Natural killer cell treated with Interleukin-12 subunit alpha and Interleukin-12 subunit beta and Interleukin-15 and Interleukin-18, amount 100 ng/mL, for 72 hours (primary cell): ENCODE results near the gene ANO9. TPM values are rescaled to one million over a fixed set of nuclear protein-coding genes. Genes with fewer than 3 reads are reported as not detected.

Experiments used
- ATAC-seq, 2 donors: fragments of 150-1000 bp; cut with Tn5 transposase in 1 of 2; sonication (Bioruptor Pico), chemical (Tn5 transposase) in 1 of 2; 2 replicates each; pipeline ENCODE4 v1.10.0; 2021
- DNase-seq: peaks from one replicate; pipeline ENCODE4 v3.0.0; 2022; ENCODE audit warnings: low spot score
- H3K27ac Mint-ChIP-seq, 2 donors: 1 replicate in 1 of 2; 2 replicates in 1 of 2; pipeline ENCODE4 v1.8.0; 2022; ENCODE audit warnings: mixed read lengths in 2 of 2, mild to moderate bottlenecking in 1 of 2, moderate library complexity in 1 of 2
- H3K27me3 Mint-ChIP-seq, 2 donors: 1 replicate in 1 of 2; 2 replicates in 1 of 2; pipeline ENCODE4 v1.8.0; 2022; ENCODE audit warnings: mixed read lengths in 2 of 2
- H3K36me3 Mint-ChIP-seq: one replicate; pipeline ENCODE4 v1.8.0; 2022; ENCODE audit warnings: mixed read lengths
- H3K4me1 Mint-ChIP-seq, 2 donors: 1 replicate in 1 of 2; 2 replicates in 1 of 2; pipeline ENCODE4 v1.8.0; 2022; ENCODE audit warnings: low read depth in 2 of 2, mixed read lengths in 2 of 2, mild to moderate bottlenecking in 1 of 2
- H3K4me3 Mint-ChIP-seq: one replicate; pipeline ENCODE4 v1.8.0; 2022; ENCODE audit warnings: mixed read lengths
- H3K9me3 Mint-ChIP-seq: 2 replicates; pipeline ENCODE4 v1.8.0; 2022; ENCODE audit warnings: mixed read lengths
- total RNA-seq, 2 donors: library from RNA; stranded (reverse); gene quantifications; one replicate each; pipeline ENCODE4 v1.2.3, GENCODE V29; 2022

Gene ANO9
- total RNA-seq, 2 donors from 2014 or later, result 2.4 to 6.7 TPM

GRCh38 chr11:452203-452744 lies 10.5 kb upstream of the ANO9 start:
- Mint-ChIP-seq H3K27ac (peak overlapping the region in 1 of 2 donors; percentile 59), H3K4me1 (peaks cover 26 to 32% of the 10 kb centered on the region in 2 donors), H3K36me3 (peaks cover 11% of the 10 kb centered on the region), H3K4me3 (no peak overlapping the region), H3K9me3 (no peaks in the 10 kb centered on the region), H3K27me3 (no peaks in the 10 kb centered on the region)
- ATAC-seq (no peak), DNase-seq (peak; percentile 46)

DNA sequence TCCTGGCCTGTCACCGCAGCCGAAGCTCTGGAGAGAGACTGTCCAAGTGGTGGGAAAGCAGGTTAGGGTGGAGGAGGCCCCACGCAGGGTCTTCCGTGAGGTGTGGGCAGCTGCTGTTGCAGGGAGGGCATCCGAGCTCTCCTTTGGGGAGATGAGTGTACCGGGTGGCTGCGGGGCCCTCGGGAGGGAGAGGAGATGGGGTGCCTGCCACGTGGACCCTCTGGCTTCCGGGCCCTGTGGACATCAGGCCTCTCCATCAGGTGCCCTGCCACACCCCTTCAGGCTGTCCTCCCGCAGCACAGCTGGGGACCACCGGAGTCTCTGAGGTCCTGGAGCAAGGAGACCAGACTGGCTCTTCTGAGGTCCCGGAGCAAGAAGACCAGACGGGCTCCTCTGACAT lies 9.9 kb upstream of the ANO9 start:
- DNase-seq (peak; percentile 56), ATAC-seq (no peak)
- peak overlapping the region; percentile 94 for H3K4me3 Mint-ChIP-seq
- H3K4me1 Mint-ChIP-seq, result peaks cover 21 to 27% of the 10 kb centered on the region in 2 donors
- no peaks in the 10 kb centered on the region for H3K27me3 Mint-ChIP-seq
- H3K36me3 Mint-ChIP-seq, result peaks cover 11% of the 10 kb centered on the region
- peak overlapping the region; percentile 59 to 93 for H3K27ac Mint-ChIP-seq
- H3K9me3 Mint-ChIP-seq, result no peaks in the 10 kb centered on the region

- peaks cover 11% of the 10 kb centered on the region for H3K36me3 Mint-ChIP-seq
- ATAC-seq (peak in 1 of 2 donors; percentile 10), DNase-seq (peak; percentile 74)
- peak overlapping the region; percentile 94 for H3K4me3 Mint-ChIP-seq
- H3K9me3 Mint-ChIP-seq, result no peaks in the 10 kb centered on the region
- peak overlapping the region; percentile 59 to 93 for H3K27ac Mint-ChIP-seq
- no peaks in the 10 kb centered on the region for H3K27me3 Mint-ChIP-seq
- H3K4me1 Mint-ChIP-seq, result peaks cover 15 to 20% of the 10 kb centered on the region in 2 donors
Measured at GRCh38 chr11:450809-451451, 9.1 kb upstream of the ANO9 start.

DNA sequence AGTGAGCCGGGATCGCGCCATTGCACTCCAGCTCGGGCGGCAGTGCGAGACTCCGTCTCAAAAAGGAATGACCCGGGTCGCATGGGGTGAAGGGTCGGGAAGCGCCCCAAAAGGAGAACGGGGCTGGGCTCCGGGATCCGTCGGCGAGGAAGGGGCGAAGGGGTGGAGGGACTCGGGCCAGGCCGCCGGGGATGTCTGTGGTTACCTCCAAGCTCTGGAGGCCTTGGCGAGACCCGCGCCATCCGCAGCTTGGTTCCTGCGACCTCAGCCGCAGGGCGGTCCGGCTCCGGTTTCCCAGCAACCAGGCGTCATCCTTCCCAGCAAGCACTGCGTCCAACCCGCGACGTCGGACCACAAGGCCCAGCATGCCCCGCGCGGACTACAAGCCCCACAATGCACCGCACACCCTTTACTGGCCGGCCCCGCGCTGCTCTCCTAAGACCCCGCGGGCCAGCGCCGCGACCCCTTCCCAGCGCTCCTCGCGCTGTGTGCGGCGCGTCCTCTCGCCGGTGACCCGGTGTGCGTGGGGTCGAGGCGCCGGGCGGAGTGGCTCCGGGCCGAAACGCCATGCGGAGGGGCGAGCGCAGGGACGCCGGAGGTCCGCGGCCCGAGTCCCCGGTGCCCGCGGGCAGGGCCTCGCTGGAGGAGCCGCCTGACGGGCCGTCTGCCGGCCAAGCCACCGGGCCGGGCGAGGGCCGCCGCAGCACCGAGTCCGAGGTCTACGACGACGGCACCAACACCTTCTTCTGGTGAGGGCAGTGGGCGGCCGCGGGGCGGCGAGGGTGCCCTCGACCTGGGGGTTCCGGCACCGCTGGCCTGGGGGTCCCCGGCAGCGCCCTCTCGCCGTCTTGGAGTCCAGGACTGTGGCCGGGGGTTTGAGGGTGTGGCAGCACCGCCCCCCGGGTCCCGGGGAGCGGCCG lies 8.3 kb upstream of the ANO9 start, which contains the start of gene PTDSS2:
PTDSS2 (plus strand) TSS at position 391 of the 920 bp plus-strand sequence; CDS start at position 568, 177 bp downstream.
- no peaks in the 10 kb centered on the region for H3K9me3 Mint-ChIP-seq
- ATAC-seq (peak; percentile 92 to 93), DNase-seq (peak; percentile 95)
- H3K27me3 Mint-ChIP-seq, result no peaks in the 10 kb centered on the region
- peak within 1 kb of the TSS; percentile 79 to 93 for H3K27ac Mint-ChIP-seq
- peak within 1 kb of the TSS; percentile 94 for H3K4me3 Mint-ChIP-seq
- H3K36me3 Mint-ChIP-seq, result peaks cover 11% of the 10 kb centered on the region
- H3K4me1 Mint-ChIP-seq, result peaks cover 12 to 20% of the 10 kb centered on the region in 2 donors

DNA sequence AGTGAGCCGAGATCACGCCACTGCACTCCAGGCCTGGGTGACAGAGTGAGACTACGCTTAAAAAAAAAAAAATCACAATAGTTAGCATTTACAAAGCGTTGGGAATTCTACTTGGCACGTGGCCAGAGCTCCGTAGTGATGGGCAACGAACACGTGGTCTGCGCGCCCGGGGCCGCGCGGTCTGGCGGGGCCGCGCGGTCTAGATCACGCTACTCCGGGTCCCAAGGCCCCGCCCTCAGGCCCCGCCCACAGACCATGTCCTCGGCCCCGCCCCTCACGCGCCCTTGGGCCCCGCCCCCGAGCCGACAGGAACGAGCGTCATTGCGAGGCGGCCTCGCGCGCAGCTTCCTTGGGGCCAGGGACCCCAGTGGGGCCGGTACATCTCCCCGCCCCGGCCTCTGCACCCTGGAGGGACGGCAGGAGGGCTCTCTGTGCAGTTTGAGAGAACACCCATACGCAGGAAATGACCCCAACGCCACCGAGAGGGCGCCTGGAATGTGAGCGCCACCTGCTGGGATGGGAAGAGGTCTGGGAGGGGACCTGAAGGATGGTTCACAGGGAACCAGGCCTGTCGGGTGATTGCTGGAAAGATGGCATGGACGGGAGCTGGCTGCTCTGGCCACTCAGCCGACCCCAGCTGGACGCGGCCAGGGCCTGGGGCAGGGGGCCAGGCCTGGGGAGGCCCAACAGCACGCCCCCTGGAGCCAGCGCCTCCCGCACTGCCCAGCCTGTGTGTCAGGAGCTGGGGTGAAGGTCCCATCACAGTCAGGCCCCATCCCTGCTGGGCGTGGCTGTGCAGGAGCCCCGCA lies 6.3 kb upstream of the ANO9 start:
- Mint-ChIP-seq H3K9me3 (no peaks in the 10 kb centered on the region), H3K4me3 (peak overlapping the region; percentile 92), H3K27ac (peak overlapping the region; percentile 79 to 86), H3K36me3 (peaks cover 6% of the 10 kb centered on the region), H3K4me1 (peaks cover 10% of the 10 kb centered on the region in 2 donors), H3K27me3 (no peaks in the 10 kb centered on the region)
- peak; percentile 85 to 89 for ATAC-seq
- peak; percentile 94 for DNase-seq

DNA sequence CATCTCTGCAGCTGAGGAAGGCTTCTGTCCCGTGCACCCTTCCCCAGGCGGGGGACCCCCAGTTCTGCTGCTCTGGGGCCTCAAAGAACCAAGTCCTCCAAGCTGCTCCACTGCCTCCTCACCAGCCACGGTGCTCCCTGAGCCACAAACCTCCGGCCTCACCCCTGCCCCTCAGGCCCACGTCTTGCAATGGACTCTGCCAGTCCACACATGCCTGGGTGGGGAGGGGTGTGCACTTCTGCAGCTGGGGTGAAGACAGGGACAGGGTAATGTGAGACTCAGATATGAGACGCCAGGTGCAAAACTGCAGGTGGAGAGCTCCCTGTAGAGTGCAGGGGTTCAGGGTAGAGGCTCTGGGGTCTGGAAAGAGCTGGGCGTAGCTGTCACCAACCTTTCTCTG lies 5.1 kb upstream of the ANO9 start:
- H3K27ac Mint-ChIP-seq, result no peak overlapping the region
- H3K9me3 Mint-ChIP-seq, result no peaks in the 10 kb centered on the region
- H3K4me3 Mint-ChIP-seq, result no peak overlapping the region
- ATAC-seq (no peak), DNase-seq (no peak)
- peaks cover 6% of the 10 kb centered on the region for H3K36me3 Mint-ChIP-seq
- no peaks in the 10 kb centered on the region for H3K27me3 Mint-ChIP-seq
- peaks cover 10% of the 10 kb centered on the region in 2 donors for H3K4me1 Mint-ChIP-seq

DNA sequence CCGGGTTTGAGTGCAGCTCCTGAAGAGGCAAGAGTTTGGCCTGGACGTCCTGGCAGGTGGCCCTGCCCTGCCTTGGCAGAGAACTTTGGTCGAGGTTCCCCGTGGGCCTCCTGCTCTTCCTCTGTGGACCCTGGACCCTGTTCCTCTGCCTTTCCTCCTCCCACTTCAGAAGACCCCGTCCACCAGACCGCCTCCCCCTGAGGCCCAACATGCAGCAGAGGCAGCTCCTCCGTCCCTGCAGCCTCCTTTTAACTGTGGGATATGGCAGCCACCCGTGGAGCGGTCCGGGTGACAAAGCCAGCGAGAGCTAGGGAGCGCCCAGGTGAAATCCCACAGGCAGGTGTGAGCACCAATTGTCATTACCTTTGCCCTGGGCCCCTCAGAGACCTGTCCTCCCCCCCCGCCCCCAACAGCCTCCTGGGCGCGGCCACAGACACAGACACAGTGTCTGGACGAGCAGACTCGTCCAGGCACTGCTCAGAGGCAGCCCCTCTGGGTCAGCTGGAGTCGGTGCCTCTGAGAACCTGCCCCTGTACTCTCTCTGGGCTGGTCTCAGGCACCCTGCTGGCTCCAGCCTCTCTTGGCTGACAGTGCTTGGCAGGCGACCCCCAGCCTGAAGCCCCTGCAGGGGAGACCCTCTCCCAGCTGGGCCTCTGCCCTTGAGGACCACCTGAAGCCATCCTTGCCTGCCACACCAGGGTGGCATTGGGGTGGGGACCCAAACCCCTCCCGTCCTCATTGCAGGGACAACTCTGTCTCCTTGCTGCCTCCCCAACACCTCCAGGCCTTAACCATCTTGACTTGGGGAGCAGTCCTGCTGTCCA lies 4.2 kb upstream of the ANO9 start:
- H3K27ac Mint-ChIP-seq, result no peak overlapping the region
- peaks cover 4 to 5% of the 10 kb centered on the region in 2 donors for H3K4me1 Mint-ChIP-seq
- peaks cover 0 to 2% of the 10 kb centered on the region in 2 donors for H3K27me3 Mint-ChIP-seq
- H3K4me3 Mint-ChIP-seq, result no peak overlapping the region
- H3K9me3 Mint-ChIP-seq, result no peaks in the 10 kb centered on the region
- peaks cover 4% of the 10 kb centered on the region for H3K36me3 Mint-ChIP-seq
- no peak for ATAC-seq
- DNase-seq, result no peak

DNA sequence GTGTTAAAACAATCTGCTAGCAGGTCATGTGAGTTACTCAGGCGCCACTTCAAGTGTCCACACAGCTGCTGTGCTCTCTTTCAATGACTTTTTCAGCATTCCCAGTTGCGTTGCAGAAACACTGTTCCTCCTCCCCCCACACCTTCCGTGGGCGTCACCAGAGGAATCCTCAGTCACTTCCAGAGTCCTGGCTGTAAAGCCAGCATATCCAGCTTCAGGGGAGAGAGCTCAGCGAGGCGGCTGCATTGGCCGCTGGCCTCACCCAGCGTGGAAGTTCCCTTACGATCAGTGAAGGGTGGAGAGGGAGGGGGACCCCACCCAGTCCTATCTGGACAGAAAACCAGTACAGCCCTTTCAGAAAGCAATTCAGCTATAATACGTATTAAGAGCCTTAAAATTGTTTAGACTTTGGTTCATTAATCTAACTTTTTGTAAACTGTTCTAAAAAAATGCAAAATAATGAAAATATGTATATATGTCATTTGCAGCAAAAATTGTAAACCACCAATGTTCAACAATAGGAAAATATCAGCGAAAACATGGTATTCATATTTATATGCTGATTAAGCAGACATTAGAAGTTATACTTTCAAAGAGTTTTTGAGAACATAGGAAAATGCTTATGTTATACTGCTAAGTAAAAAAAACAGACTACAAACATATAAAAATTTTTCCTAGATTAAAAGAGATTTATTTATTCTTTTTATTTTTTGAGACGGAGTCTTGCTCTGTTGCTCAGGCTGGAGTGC lies 2.8 kb upstream of the ANO9 start:
- Mint-ChIP-seq H3K4me1 (peaks cover 0 to 5% of the 10 kb centered on the region in 2 donors), H3K27me3 (peaks cover 0 to 2% of the 10 kb centered on the region in 2 donors), H3K4me3 (no peak overlapping the region), H3K36me3 (no peaks in the 10 kb centered on the region), H3K9me3 (no peaks in the 10 kb centered on the region), H3K27ac (no peak overlapping the region)
- no peak for ATAC-seq
- DNase-seq, result no peak

DNA sequence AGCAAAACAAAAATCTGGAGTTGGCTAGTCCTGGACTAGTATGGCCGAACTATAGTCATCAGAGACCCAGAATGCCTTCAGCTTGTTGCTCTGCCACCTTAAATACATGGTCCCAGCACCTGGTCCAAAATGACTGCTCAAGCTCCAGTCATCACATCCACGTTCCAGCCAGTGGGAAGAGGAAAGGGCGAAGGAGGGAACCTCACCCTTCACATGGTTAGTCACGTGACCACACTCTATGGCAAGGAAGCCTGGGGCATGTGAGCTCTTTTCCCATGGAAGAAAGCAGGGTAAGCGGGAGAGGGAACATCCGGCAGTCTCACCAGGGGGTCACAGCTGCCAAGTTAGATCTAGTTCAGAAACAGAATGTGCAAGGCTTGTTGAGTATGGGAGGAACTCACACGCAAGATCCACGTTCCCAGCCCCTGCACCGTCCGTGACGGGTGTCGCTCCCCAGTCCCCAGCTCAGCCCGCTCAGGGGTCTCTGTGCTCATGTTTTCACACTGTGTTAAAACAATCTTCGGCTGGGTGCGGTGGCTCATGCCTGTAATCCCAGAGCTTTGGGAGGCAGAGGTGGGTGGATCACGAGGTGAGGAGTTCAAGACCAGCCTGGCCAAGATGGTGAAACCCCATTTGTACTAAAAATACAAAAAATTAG lies 1.9 kb upstream of the ANO9 start:
- Mint-ChIP-seq H3K36me3 (no peaks in the 10 kb centered on the region), H3K27me3 (peaks cover 0 to 2% of the 10 kb centered on the region in 2 donors), H3K9me3 (no peaks in the 10 kb centered on the region), H3K4me1 (peaks cover 0 to 5% of the 10 kb centered on the region in 2 donors), H3K27ac (no peak overlapping the region), H3K4me3 (no peak overlapping the region)
- DNase-seq (no peak), ATAC-seq (no peak)

DNA sequence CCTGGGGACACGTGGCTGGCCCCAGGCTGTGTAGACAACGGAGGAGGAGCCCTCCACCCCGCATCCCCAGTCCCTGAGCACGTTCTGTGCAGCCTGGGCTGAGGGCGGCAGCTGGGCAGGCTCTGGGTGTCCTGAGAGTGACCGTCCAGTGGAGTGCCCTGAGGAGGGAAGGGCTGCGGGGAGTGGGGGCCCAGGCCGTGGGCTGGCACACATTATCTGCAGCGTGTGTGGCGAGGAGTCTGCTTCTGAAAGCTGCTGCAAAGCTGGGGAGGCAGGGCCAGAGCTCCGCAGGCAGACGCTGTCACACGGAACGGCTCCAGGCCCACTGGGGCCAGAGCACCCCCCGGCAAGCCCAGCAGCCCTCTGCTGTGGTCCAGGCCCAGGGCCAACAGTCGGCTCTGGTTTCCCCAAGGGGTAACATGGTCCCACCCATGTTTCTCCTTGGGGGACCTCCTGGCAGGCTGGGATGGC lies 835 bp upstream of the ANO9 start:
- peaks cover 0 to 2% of the 10 kb centered on the region in 2 donors for H3K27me3 Mint-ChIP-seq
- H3K4me3 Mint-ChIP-seq, result no peak overlapping the region
- no peaks in the 10 kb centered on the region for H3K36me3 Mint-ChIP-seq
- ATAC-seq (no peak), DNase-seq (no peak)
- no peak overlapping the region for H3K27ac Mint-ChIP-seq
- H3K4me1 Mint-ChIP-seq, result peaks cover 0 to 5% of the 10 kb centered on the region in 2 donors
- H3K9me3 Mint-ChIP-seq, result no peaks in the 10 kb centered on the region

DNA sequence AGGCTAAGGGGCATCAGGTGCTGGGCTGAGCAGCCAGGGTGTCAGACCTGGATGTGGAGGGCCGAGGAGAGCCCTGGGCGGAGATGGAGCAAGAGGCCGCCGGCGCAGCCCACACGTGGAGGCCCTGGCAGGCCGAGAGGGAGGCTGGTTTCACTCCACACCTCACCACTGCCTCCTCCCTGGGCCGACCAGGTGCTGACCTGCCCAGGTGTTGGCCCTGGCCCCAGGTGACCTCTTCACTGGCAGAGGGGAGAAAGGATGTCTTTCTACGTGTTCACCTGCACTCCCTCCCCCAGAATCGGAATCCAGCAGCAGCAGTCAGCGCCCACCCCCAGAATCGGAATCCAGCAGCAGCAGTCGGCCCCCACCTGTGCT lies 781 bp downstream of the ANO9 start:
- Mint-ChIP-seq H3K4me3 (no peak overlapping the region), H3K4me1 (peaks cover 0 to 5% of the 10 kb centered on the region in 2 donors), H3K36me3 (no peaks in the 10 kb centered on the region), H3K27me3 (peaks cover 0 to 2% of the 10 kb centered on the region in 2 donors), H3K9me3 (no peaks in the 10 kb centered on the region), H3K27ac (no peak overlapping the region)
- DNase-seq (no peak), ATAC-seq (no peak)
